Small intestine (tissue), 7 donors: ENCODE data around the gene JAGN1. TPM values are rescaled to one million over a fixed set of nuclear protein-coding genes. Genes with fewer than 3 reads are reported as not detected.
"Not testable (repeated sequence)": the region's sequence is repeated elsewhere in the genome, so short reads cannot be mapped to it uniquely, and the experiment has no call there.

ENCODE experiments used
- DNase-seq, 2 donors: peaks; one replicate each; pipeline versions ENCODE4 v3.0.0 to v3.0.0-alpha.2; 2013
- FAIRE-seq: peaks from 2 replicates; lab custom pipeline; 2012; peaks lifted over from hg19 to GRCh38; lab: Jason Lieb, UNC
- H3K27ac ChIP-seq, 3 donors: one replicate each; pipeline ENCODE4 v1.5.1; 2013; ENCODE audit warnings: low read length in 2 of 3, mild to moderate bottlenecking in 2 of 3, control low read depth in 1 of 3, inconsistent platforms in 1 of 3, low read depth in 1 of 3, moderate library complexity in 1 of 3
- H3K27me3 ChIP-seq, 3 donors: one replicate each; pipeline ENCODE4 v1.6.1; 2013; ENCODE audit warnings: low read length in 3 of 3, inconsistent platforms in 1 of 3; ENCODE audit not compliant: control insufficient read depth in 3 of 3, insufficient read depth in 3 of 3
- H3K36me3 ChIP-seq, 3 donors: one replicate each; pipeline ENCODE4 v1.6.1; 2013; ENCODE audit warnings: low read length in 3 of 3, inconsistent platforms in 1 of 3, low read depth in 1 of 3, mild to moderate bottlenecking in 1 of 3, moderate library complexity in 1 of 3; ENCODE audit not compliant: control insufficient read depth in 3 of 3, insufficient read depth in 2 of 3
- H3K4me1 ChIP-seq, 3 donors: one replicate each; pipeline ENCODE4 v1.6.1; 2013; ENCODE audit warnings: low read length in 2 of 3, inconsistent platforms in 1 of 3, low read depth in 1 of 3, mild to moderate bottlenecking in 1 of 3, moderate library complexity in 1 of 3; ENCODE audit not compliant: control insufficient read depth in 3 of 3, insufficient read depth in 2 of 3
- H3K4me3 ChIP-seq, 3 donors: one replicate each; pipeline ENCODE4 v1.5.1; 2013; ENCODE audit warnings: low read length in 3 of 3, control low read depth in 1 of 3, inconsistent platforms in 1 of 3, low read depth in 1 of 3, mild to moderate bottlenecking in 1 of 3, moderate library complexity in 1 of 3
- H3K9me3 ChIP-seq, 2 donors: one replicate each; pipeline ENCODE4 v1.6.1; 2013; ENCODE audit warnings: low read depth in 1 of 2, low read length in 1 of 2; ENCODE audit not compliant: control insufficient read depth in 2 of 2, insufficient read depth in 1 of 2
- WGBS, 3 donors: extraction: QIAGEN DNeasy Blood & Tissue Kit; methylation state at CpG; one replicate each; pipeline ENCODE4 v1.1.7; 2013; 5-methylcytosine and 5-hydroxymethylcytosine counted together
- polyA plus RNA-seq, 4 donors: library from polyadenylated mRNA; stranded (reverse) in 3 of 4; unstranded in 1 of 4; fragments of 200-250 nt in 3 of 4; fragments of 120-200 nt in 1 of 4; gene quantifications; one replicate each; pipeline versions ENCODE4 v1.2.1 to v1.2.3, GENCODE V29; 2013
- donor health status: healthy with polysubstance abuse.
- donor health status: control.
- donor health status: control.
- donor health status: Bipolar disorder and iron deficiency.
- donor health status: healthy.

Gene JAGN1
- polyA plus RNA-seq, 4 donors, result 49.0 to 56.8 (median 52.7) TPM

DNA sequence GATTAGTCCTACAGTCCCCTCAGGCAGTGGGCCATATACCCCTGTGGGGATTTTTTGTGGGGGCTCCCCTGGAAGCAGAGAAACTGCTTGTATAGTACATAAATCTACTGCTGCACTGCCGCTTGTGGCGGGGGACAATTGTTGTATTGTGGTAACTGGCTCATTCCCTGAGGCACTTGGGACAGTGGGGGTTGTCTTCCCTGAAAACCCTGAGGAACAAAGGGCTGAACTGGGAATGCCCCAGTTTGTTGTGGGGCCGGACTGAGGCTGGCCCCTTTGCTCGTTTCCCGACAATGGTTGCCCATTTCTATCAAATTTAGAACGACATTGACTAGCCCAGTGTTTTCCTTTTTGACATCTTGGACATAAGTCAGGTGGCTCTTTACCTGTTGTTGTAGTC, 39.0 kb upstream of the JAGN1 start:
- WGBS, 3 donors, result 83 to 84% (median 83%) methylated on average over 6 of the region's 6 CpGs
- not testable (repeated sequence) for H3K27me3 ChIP-seq, H3K36me3 ChIP-seq, H3K27ac ChIP-seq, DNase-seq, FAIRE-seq, H3K9me3 ChIP-seq, H3K4me1 ChIP-seq, H3K4me3 ChIP-seq

DNA sequence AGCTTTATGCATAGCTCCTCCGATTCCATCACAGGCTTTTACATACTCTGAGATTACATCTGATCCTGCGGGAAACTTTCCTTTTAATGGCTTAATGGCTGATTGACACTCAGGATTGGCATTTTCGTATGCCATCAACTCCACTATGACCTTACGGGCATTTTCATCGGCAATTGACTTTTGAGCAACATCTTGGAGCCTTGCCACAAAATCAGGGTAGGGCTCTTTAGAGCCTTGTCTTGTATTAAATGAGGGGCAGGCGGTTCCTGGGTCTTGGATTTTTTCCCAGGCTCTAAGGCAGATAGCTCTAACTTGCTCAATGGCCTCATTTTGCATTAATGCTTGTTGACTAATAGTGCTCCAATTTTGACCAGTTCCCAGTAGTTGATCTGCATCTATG, 38.5 kb upstream of the JAGN1 start:
- H3K27me3 ChIP-seq, H3K4me1 ChIP-seq, FAIRE-seq, H3K27ac ChIP-seq, H3K36me3 ChIP-seq, H3K4me3 ChIP-seq, H3K9me3 ChIP-seq: not testable (repeated sequence)
- WGBS, 3 donors, result 15 to 47% (median 41%) methylated on average over 6 of the region's 6 CpGs
- DNase-seq, result peak in 1 of 2 donors; percentile 73

DNA sequence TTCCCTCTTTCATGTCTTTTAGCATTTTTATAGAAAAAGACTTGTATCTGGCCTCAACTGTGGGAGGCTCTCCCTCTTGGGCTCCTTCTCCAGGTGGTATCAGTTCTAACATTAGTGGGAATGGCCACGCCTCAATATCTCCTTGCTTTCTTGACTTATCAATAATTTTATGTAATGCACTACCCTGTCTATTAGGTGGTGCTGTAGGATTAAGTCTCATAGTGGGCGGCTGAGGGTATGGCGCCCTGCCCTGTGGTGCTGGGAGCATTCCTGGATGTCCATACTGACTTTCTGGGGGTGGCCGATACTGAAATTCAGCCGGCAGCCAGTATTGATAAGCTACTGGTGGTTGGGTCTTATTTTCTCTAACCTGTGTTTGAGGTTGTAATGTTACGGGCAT, 37.9 kb upstream of the JAGN1 start:
- Histone ChIP-seq H3K4me1 (no peaks in the 10 kb centered on the region), H3K9me3 (no peaks in the 10 kb centered on the region), H3K4me3 (no peak overlapping the region), H3K27ac (no peak overlapping the region), H3K36me3 (no peaks in the 10 kb centered on the region), H3K27me3 (no peaks in the 10 kb centered on the region)
- DNase-seq, result peak in 1 of 2 donors; percentile 11
- 74 to 87% (median 83%) methylated on average over 6 of the region's 6 CpGs for WGBS, 3 donors
- FAIRE-seq, result no peak

- 67 to 80% (median 76%) methylated on average over 11 of the region's 11 CpGs for WGBS, 3 donors
- not testable (repeated sequence) for H3K36me3 ChIP-seq, DNase-seq, H3K9me3 ChIP-seq, H3K27me3 ChIP-seq, H3K4me1 ChIP-seq, H3K27ac ChIP-seq, H3K4me3 ChIP-seq, FAIRE-seq
Observed at GRCh38 chr3:9854291-9854940, 36.0 kb upstream of the JAGN1 start.

- no peaks in the 10 kb centered on the region for H3K9me3 ChIP-seq
- H3K27me3 ChIP-seq, result no peaks in the 10 kb centered on the region
- H3K4me1 ChIP-seq, result no peaks in the 10 kb centered on the region
- WGBS, 3 donors, result 94 to 95% (median 95%) methylated on average over 3 of the region's 3 CpGs
- FAIRE-seq (no peak), DNase-seq (no peak)
- H3K4me3 ChIP-seq, result no peak overlapping the region
- no peaks in the 10 kb centered on the region for H3K36me3 ChIP-seq
- H3K27ac ChIP-seq, result no peak overlapping the region
Observed at GRCh38 chr3:9855594-9855993, 34.8 kb upstream of the JAGN1 start.

- Histone ChIP-seq H3K27me3 (no peaks in the 10 kb centered on the region), H3K36me3 (no peaks in the 10 kb centered on the region), H3K9me3 (no peaks in the 10 kb centered on the region), H3K4me1 (peaks cover 0 to 23% (median 0%) of the 10 kb centered on the region in 3 donors), H3K4me3 (no peak overlapping the region), H3K27ac (no peak overlapping the region)
- DNase-seq, result no peak
- FAIRE-seq, result no peak
- WGBS, 3 donors, result 87 to 92% (median 90%) methylated on average over 12 of the region's 12 CpGs
Observed at GRCh38 chr3:9859530-9860025, 30.8 kb upstream of the JAGN1 start.

- FAIRE-seq (no peak), DNase-seq (no peak)
- Histone ChIP-seq H3K36me3 (no peaks in the 10 kb centered on the region), H3K27ac (no peak overlapping the region), H3K4me3 (no peak overlapping the region), H3K27me3 (no peaks in the 10 kb centered on the region), H3K9me3 (no peaks in the 10 kb centered on the region), H3K4me1 (peaks cover 0 to 26% (median 0%) of the 10 kb centered on the region in 3 donors)
- 89 to 93% (median 92%) methylated on average over 4 of the region's 4 CpGs for WGBS, 3 donors
Observed at GRCh38 chr3:9861201-9861600, 29.2 kb upstream of the JAGN1 start.

DNA sequence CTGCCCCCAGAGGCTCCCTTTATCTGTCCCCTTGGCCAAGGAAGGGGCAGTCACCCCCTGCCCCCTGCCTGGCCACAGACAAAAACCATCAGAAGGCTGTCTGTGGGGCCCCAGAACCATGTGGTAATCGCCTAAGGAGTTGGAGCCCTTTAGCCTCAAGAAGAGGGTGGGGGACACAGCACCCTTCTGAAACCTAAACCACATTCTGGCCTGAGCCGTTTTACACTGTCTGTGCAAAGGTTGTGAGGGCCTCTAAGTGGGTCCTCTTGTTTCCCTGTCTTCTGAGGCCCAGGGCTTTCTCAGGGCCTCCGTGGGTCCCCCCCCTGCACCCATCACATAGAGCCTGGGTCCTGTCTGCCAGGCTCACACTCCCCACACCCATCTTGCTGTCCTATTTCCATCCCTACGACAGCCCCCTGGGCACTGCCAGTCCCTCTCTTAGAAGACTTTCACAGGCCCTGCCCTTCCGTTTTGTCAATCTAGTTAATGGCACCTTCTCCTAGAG, 28.7 kb upstream of the JAGN1 start:
- no peak overlapping the region for H3K27ac ChIP-seq
- no peak overlapping the region for H3K4me3 ChIP-seq
- peaks cover 0 to 2% (median 0%) of the 10 kb centered on the region in 3 donors for H3K36me3 ChIP-seq
- H3K27me3 ChIP-seq, result no peaks in the 10 kb centered on the region
- H3K9me3 ChIP-seq, result no peaks in the 10 kb centered on the region
- no peak for DNase-seq
- FAIRE-seq, result no peak
- 82 to 91% (median 87%) methylated on average over 5 of the region's 5 CpGs for WGBS, 3 donors
- H3K4me1 ChIP-seq, result peaks cover 0 to 26% (median 0%) of the 10 kb centered on the region in 3 donors
